HG02798 (cell line): ENCODE results near the gene CFAP20DC.
"Not testable (repeated sequence)": the region's sequence is repeated elsewhere in the genome, so short reads cannot be mapped to it uniquely, and the experiment has no call there.

Experiments
- ATAC-seq: cut with Tn5 transposase; IDR thresholded peaks from one replicate; pipeline ENCODE4 v1.9.1; 2021; ENCODE audit warnings: mild to moderate bottlenecking; ENCODE audit not compliant: unreplicated experiment, poor library complexity

CFAP20DC gene

GRCh38 chr3:58754074-58754473 is 295.8 kb downstream of the CFAP20DC start:
- peak; percentile 71 for ATAC-seq

- ATAC-seq = no peak
Measured at GRCh38 chr3:58751882-58752567, 297.8 kb downstream of the CFAP20DC start.

- ATAC-seq = no peak
Measured at GRCh38 chr3:58751235-58751634, 298.6 kb downstream of the CFAP20DC start.

GRCh38 chr3:58749948-58750347 is 299.9 kb downstream of the CFAP20DC start:
- ATAC-seq = no peak

- ATAC-seq = no peak
Measured at GRCh38 chr3:58748024-58748423, 301.8 kb downstream of the CFAP20DC start.

- no peak for ATAC-seq
Measured at GRCh38 chr3:58746758-58747157, 303.1 kb downstream of the CFAP20DC start.

- peak; percentile 50 for ATAC-seq
Measured at GRCh38 chr3:58743296-58743695, 306.5 kb downstream of the CFAP20DC start.

- no peak for ATAC-seq
Measured at GRCh38 chr3:58742239-58742638, 307.6 kb downstream of the CFAP20DC start.

- ATAC-seq = no peak
Measured at GRCh38 chr3:58737644-58738043, 312.2 kb downstream of the CFAP20DC start.

GRCh38 chr3:58731673-58732072 is 318.2 kb downstream of the CFAP20DC start:
- no peak for ATAC-seq

- ATAC-seq = no peak
Measured at GRCh38 chr3:58728723-58729122, 321.1 kb downstream of the CFAP20DC start.

GRCh38 chr3:58725326-58725853 is 324.4 kb downstream of the CFAP20DC start:
- peak; percentile 57 for ATAC-seq

GRCh38 chr3:58724336-58724735 is 325.5 kb downstream of the CFAP20DC start:
- ATAC-seq = no peak

- no peak for ATAC-seq
Measured at GRCh38 chr3:58723173-58723572, 326.7 kb downstream of the CFAP20DC start.

GRCh38 chr3:58722561-58722960 is 327.3 kb downstream of the CFAP20DC start:
- no peak for ATAC-seq

GRCh38 chr3:58720526-58720925 is 329.3 kb downstream of the CFAP20DC start:
- ATAC-seq = no peak

GRCh38 chr3:58719684-58720083 is 330.1 kb downstream of the CFAP20DC start:
- ATAC-seq = no peak

GRCh38 chr3:58713715-58714401 is 336.0 kb downstream of the CFAP20DC start:
- no peak for ATAC-seq

- no peak for ATAC-seq
Measured at GRCh38 chr3:58711871-58712270, 338.0 kb downstream of the CFAP20DC start.

- not testable (repeated sequence) for ATAC-seq
Measured at GRCh38 chr3:58708983-58709382, 340.8 kb downstream of the CFAP20DC start.

- no peak for ATAC-seq
Measured at GRCh38 chr3:58708116-58708791, 341.6 kb downstream of the CFAP20DC start.
